Nephron (organoid): Measurements from ENCODE around the gene CKLF.

Experiments used
- H3K27ac Mint-ChIP-seq, 3 experiments: 2 replicates each; pipeline ENCODE4 v1.8.0; 2020; ENCODE audit warnings: mixed read lengths in 3 of 3, mild to moderate bottlenecking in 2 of 3, moderate library complexity in 1 of 3
- H3K27me3 Mint-ChIP-seq: 2 replicates; pipeline ENCODE4 v1.8.0; 2021; ENCODE audit warnings: low read depth, mild to moderate bottlenecking, moderate library complexity, mixed read lengths
- H3K36me3 Mint-ChIP-seq: 2 replicates; pipeline ENCODE4 v1.8.0; 2020; ENCODE audit warnings: low read depth, mixed read lengths
- H3K4me1 Mint-ChIP-seq: 2 replicates; pipeline ENCODE4 v1.8.0; 2020; ENCODE audit warnings: mixed read lengths
- H3K4me3 Mint-ChIP-seq, 3 experiments: 2 replicates each; pipeline ENCODE4 v1.8.0; 2020; ENCODE audit warnings: mild to moderate bottlenecking in 3 of 3, mixed read lengths in 3 of 3, moderate library complexity in 2 of 3
- H3K9me3 Mint-ChIP-seq: 2 replicates; pipeline ENCODE4 v1.8.0; 2020; ENCODE audit warnings: mixed read lengths
- CTCF ChIP-seq, 3 experiments: fragments of 200-600 bp; sonication (generic); IDR thresholded peaks; one replicate each; pipeline ENCODE4 v1.5.0; 2021; ENCODE audit warnings: antibody characterized with exemption in 3 of 3; ENCODE audit not compliant: unreplicated experiment in 3 of 3

Gene CKLF

GRCh38 chr16:66600477-66600876 is 48.1 kb downstream of the CKLF start:
- TF ChIP-seq CTCF (IDR thresholded peaks at IDR 0.05; ENCODE audit: unreplicated experiment in 3 of 3), result no peak
- H3K9me3 Mint-ChIP-seq, result no peaks in the 10 kb centered on the region
- H3K36me3 Mint-ChIP-seq, result no peaks in the 10 kb centered on the region
- H3K4me1 Mint-ChIP-seq, result peaks cover 21% of the 10 kb centered on the region
- peak overlapping the region in 2 of 3 experiments; percentile 57 to 60 for H3K4me3 Mint-ChIP-seq
- peaks cover 4% of the 10 kb centered on the region for H3K27me3 Mint-ChIP-seq
- peak overlapping the region; percentile 73 to 91 (median 75) for H3K27ac Mint-ChIP-seq

GRCh38 chr16:66601471-66601870 is 49.1 kb downstream of the CKLF start:
- Mint-ChIP-seq H3K9me3 (no peaks in the 10 kb centered on the region), H3K36me3 (no peaks in the 10 kb centered on the region), H3K4me3 (no peak overlapping the region), H3K4me1 (peaks cover 29% of the 10 kb centered on the region), H3K27me3 (peaks cover 4% of the 10 kb centered on the region), H3K27ac (no peak overlapping the region)
- TF ChIP-seq CTCF (IDR thresholded peaks at IDR 0.05; ENCODE audit: unreplicated experiment in 3 of 3), result no peak

- Mint-ChIP-seq H3K36me3 (peaks cover 2% of the 10 kb centered on the region), H3K4me3 (peak overlapping the region; percentile 89 to 95 (median 94))
These were observed 51.4 kb downstream of the CKLF start for GRCh38 chr16:66603537-66604375.

GRCh38 chr16:66604376-66605176 is 52.2 kb downstream of the CKLF start, which contains the start of gene CMTM3:
Gene CMTM3 (plus strand): TSS chr16:66604704. CDS start chr16:66604806, 102 bp downstream.
- TF ChIP-seq CTCF (IDR thresholded peaks at IDR 0.05; ENCODE audit: unreplicated experiment in 3 of 3), result peak; percentile 86 to 93 (median 92)
- H3K4me1 Mint-ChIP-seq, result peaks cover 37% of the 10 kb centered on the region
- H3K27ac Mint-ChIP-seq, result peak within 1 kb of the TSS; percentile 97 to 99 (median 99)
- H3K27me3 Mint-ChIP-seq, result peaks cover 4% of the 10 kb centered on the region
- H3K36me3 Mint-ChIP-seq, result peaks cover 5% of the 10 kb centered on the region
- no peaks in the 10 kb centered on the region for H3K9me3 Mint-ChIP-seq
- H3K4me3 Mint-ChIP-seq, result peak within 1 kb of the TSS; percentile 89 to 95 (median 94)

More at GRCh38 chr16:66603537-66604375, 51.4 kb downstream of the CKLF start:
- Mint-ChIP-seq H3K9me3 (no peaks in the 10 kb centered on the region), H3K4me1 (peaks cover 36% of the 10 kb centered on the region), H3K27ac (peak overlapping the region; percentile 97 to 99 (median 99)), H3K27me3 (peaks cover 4% of the 10 kb centered on the region)
- no peak for TF ChIP-seq CTCF (IDR thresholded peaks at IDR 0.05; ENCODE audit: unreplicated experiment in 3 of 3)

- Mint-ChIP-seq H3K4me3 (peak overlapping the region; percentile 76 to 88 (median 86)), H3K27me3 (peaks cover 4% of the 10 kb centered on the region), H3K27ac (peak overlapping the region in 1 of 3 experiments; percentile 71), H3K9me3 (no peaks in the 10 kb centered on the region), H3K4me1 (peaks cover 37% of the 10 kb centered on the region), H3K36me3 (peaks cover 13% of the 10 kb centered on the region)
- TF ChIP-seq CTCF (IDR thresholded peaks at IDR 0.05; ENCODE audit: unreplicated experiment in 3 of 3), result no peak
These were observed 53.0 kb downstream of the CKLF start for GRCh38 chr16:66605177-66605978.
